Activated CD4-positive, alpha-beta T cell treated with anti-CD3 and anti-CD28 coated beads, Interleukin-2, amount 50 U/mL, for 16 hours (primary cell): ENCODE data around the gene NOXO1.
A peak's percentile ranks its signal among the peaks of the same experiment; 100 is the strongest.

Source experiments
- DNase-seq: peaks from one replicate; pipeline ENCODE4 v3.0.0-alpha.2; 2020

The NOXO1 gene

DNA sequence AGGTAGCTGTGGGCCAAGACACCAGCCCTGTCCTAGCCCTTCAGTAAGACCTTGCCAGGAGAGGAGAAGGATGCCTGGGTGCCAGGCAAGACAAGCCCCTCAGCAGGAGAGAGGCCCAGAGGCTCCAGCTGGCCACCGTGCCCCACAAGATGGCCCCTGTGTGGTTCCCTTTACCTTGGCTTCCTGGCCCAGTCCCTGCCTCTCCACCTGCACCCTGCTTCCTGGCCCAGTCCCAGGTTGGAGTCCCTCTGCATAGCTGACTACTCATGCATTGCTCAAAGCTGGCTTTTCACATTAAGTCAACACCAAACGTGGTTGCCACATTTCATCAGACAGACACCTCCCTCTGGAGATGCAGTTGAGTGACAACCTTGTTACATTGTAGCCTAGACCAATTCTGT, 12.5 kb upstream of the NOXO1 start:
- peak; percentile 71 for DNase-seq

- no peak for DNase-seq
Measured at GRCh38 chr16:1992704-1993317, 11.5 kb upstream of the NOXO1 start.

GRCh38 chr16:1991948-1992703, 10.9 kb upstream of the NOXO1 start:
- DNase-seq, result peak; percentile 99

GRCh38 chr16:1991588-1991947, 10.3 kb upstream of the NOXO1 start:
- no peak for DNase-seq

GRCh38 chr16:1991135-1991551, 9.9 kb upstream of the NOXO1 start:
- DNase-seq, result peak; percentile 57

DNA sequence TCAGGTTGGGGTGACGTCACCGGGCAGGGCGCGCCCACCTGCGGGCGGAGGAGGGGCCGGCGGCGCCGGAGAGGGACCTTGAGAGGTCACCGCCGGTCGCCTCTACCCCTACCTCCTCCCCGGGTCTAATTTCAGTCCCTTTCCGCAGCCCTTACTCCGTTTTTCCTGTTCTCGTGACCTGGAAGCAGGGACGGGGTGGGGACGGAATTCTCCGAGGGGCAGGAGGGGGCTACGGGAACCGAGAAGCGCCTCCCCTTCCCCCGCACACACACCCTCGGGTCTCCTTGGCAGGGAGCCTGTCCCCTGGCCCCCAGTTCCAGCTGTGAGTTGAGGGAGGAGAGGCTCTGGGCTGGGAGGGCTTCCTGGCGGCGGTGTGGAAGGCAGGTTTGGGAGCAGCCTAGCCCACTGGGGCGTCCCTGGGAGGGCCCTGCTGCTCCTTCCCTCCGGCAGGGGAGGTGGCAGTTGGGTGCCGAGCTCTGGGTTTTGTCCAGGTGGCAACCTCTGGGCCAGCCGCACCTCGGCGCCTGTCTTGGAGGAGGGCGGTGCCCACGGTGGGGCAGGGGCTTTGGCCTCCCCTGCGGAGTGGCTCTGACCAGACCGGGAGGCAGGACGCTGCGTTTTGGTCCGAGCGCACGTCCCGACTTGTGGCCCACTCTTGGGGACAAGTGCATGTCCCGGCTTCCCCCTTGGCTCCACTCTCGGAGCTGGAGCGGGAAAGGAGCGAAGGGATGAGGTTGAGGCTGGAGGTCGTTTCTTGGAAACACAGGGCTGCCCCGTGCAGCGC, 9.3 kb upstream of the NOXO1 start:
- DNase-seq, result peak; percentile 46

GRCh38 chr16:1990101-1990350, 8.8 kb upstream of the NOXO1 start:
- DNase-seq, result no peak

DNA sequence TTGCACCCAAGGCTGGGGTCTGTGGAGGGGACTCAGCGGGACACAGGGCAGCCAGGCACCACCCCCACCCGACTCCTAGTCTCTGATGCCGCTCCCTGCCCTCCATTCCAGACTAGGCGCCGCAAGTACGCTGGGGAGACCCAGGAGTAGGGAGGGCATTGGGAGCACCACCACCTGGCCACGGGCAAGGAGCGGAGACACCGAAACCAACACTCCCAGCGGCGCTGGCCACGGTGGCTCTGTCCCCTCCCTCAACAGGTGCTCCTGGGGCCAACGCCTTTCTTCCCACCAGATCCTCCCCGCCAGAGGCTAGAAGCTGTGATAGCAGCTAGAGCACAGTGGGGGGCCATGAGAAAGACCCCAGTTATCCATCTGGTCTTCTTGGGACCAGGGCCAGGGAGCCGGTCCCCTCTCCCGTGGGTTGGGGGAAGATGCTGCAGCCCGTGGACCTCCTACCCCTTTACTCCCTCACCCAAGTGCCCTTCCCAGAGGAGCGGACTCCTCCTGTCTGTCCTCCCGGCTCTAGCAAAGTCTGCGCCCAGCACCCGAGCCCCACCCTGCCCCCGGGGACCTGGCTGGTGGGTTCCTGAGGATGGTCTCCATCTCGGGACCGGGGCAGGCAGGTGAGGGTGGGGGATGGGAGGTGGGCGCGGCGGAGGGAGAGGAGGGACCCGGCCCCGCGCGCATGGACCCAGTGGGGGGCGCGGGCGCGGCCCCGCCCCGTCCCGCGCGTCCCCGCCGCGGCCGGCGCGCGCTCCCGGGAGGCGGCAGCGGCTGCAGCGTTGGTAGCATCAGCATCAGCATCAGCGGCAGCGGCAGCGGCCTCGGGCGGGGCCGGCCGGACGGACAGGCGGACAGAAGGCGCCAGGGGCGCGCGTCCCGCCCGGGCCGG, 8.2 kb upstream of the NOXO1 start, which contains the start of gene SYNGR3:
Gene SYNGR3, plus strand, starts transcription at position 762 of the 892 bp plus-strand sequence. CDS start 133 bp downstream, outside the sequence.
- no peak for DNase-seq

DNA sequence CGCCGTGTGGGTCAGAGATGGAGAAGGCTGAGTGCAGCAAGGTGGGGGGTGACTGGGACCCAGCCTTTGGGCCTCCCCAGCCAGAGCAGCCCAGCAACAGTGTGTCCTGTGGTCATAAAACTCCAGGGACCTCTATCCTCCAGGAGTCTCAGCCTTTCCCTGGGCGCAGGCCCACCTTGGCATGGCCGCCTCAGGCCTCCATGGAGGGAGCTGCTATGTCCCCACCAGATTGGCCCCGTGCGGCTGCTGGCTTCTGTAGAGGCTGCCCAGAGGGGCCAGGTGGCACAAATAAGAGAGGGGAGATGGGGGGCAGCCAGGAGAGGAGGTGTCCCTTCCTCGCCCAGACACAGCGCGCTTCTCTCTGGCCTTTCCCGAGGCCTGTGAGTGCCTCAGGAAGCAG, 5.9 kb upstream of the NOXO1 start:
- no peak for DNase-seq

GRCh38 chr16:1985466-1986150, 4.3 kb upstream of the NOXO1 start:
- DNase-seq, result no peak

GRCh38 chr16:1984347-1985225, 3.3 kb upstream of the NOXO1 start:
- no peak for DNase-seq

- DNase-seq, result peak; percentile 88
Measured at GRCh38 chr16:1983544-1984346, 2.5 kb upstream of the NOXO1 start, which contains the start of gene GFER. GFER (plus strand) TSS chr16:1984193; CDS start chr16:1984219, 26 bp downstream.

- no peak for DNase-seq
Measured at GRCh38 chr16:1982991-1983543, 1.8 kb upstream of the NOXO1 start.

DNA sequence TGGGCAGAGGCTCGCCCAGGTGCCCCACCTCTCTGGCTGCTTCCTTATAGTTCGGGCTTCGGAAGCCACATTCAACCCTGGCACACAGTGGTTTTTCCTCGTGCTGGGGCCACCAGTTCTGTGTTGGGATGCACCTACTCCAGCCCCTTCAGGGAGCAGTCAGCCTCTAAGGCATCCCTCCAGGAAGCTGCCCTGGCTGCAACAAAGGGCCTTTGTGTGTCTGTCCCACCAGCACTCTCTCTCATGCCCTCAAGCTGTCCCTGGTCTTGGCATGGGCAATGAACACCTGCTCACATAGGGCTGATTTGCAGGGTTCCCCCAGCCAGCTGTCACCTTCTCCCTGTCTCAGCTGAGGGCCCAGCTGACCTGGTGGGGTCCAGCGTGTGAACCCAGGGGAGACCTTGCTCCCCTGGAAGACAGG, 754 bp upstream of the NOXO1 start:
- DNase-seq, result no peak

DNA sequence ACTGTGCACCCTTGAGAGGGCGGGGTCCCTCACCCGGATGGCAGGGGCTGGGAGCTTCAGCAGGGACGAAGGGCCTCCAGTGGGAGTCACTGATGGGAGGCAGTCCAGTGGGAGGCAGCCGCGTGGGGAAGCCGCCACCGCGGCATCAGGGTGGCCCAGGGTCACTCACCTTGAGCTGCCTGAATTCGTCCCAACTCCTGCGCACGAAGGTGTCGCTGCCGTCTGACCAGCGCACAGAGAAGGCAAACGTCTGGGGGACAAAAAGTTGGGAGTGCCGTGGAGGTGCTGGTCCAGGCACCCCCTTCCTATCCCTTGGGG, 540 bp downstream of the NOXO1 start:
- DNase-seq, result no peak

DNA sequence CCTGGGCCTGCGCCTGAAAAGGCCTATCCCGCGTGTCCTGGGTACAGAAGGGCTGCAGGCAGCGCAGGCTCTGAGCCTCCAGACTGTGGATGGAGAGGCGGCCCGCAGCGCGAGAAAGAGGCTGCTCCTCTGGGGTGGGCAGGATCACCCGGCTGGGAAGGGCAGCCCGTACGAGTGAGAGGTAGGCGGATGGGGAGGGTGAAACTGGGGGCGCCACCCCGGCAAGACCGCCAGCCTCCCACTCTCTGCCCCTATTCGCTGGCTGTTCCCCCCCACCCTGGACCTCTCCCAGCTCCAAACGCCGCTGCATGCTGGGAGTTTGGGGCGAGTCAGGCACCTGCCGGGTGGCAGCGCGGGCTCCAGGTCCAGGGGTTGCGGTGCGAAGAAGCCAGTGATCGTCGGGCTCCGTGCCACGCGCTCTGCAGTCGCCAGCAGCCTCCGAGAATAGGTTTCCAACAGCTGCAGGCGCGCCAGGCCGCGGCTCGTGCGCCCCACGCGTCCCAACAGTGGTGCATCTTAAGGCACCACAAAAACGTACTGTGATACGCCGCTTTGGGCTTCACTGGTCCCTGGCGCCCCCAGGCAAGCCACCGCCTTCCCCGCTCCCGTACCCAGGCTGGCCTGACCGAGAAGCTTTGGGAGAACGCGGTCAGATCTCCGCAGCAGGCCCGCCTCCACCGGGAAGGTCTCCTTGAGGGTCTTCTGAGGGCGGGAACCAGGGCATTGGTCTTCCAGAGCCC, 1.1 kb downstream of the NOXO1 start:
- no peak for DNase-seq

GRCh38 chr16:1979271-1980029, 1.8 kb downstream of the NOXO1 start:
- no peak for DNase-seq

- no peak for DNase-seq
Measured at GRCh38 chr16:1978476-1979120, 2.7 kb downstream of the NOXO1 start.
